GM13976 (cell line): Measurements from ENCODE around the gene ACER2.

Source experiments
- DNase-seq: peaks from one replicate; pipeline ENCODE4 v3.0.0; 2012; ENCODE audit warnings: low spot score
- in situ Hi-C: fragments of 300-500 bp; cut with MboI; formaldehyde crosslinking; loops from one replicate; pipeline ENCODE4 v1.12.0; 2022; ENCODE audit warnings: low sequenced_read_pairs, mixed read lengths, inconsistent platforms; ENCODE audit not compliant: unreplicated experiment
- TF ChIP-seq, protein P1 (sequence below): IDR thresholded peaks from 2 replicates; pipeline ENCODE4 v1.5.1; 2012; ENCODE audit warnings: borderline replicate concordance, mild to moderate bottlenecking; ENCODE audit not compliant: insufficient read depth; ENCODE audit errors: extremely low read depth, missing control alignments, control extremely low read depth

Gene ACER2

DNA sequence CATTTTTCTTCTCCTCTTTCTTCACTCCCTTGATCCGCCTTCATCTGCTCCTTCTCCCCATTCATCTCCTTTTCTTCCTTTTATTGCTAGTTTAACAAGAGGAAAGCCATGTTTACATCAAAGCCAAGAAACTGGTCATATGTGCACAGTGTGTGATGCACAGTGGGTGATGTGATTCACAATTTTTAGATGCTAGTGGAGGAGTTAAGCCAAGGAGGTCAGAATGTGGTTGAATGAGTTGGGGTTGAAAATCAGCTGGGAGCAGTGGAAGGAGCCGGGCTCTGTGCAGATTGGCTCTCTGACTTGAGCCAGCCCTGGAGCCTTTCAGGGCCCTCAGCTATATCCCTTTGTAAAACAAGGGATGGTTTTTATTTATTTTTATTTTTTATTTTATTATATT, 7.3 kb downstream of the ACER2 start:
- TF ChIP-seq, protein P1, sequence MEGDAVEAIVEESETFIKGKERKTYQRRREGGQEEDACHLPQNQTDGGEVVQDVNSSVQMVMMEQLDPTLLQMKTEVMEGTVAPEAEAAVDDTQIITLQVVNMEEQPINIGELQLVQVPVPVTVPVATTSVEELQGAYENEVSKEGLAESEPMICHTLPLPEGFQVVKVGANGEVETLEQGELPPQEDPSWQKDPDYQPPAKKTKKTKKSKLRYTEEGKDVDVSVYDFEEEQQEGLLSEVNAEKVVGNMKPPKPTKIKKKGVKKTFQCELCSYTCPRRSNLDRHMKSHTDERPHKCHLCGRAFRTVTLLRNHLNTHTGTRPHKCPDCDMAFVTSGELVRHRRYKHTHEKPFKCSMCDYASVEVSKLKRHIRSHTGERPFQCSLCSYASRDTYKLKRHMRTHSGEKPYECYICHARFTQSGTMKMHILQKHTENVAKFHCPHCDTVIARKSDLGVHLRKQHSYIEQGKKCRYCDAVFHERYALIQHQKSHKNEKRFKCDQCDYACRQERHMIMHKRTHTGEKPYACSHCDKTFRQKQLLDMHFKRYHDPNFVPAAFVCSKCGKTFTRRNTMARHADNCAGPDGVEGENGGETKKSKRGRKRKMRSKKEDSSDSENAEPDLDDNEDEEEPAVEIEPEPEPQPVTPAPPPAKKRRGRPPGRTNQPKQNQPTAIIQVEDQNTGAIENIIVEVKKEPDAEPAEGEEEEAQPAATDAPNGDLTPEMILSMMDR: no peak
- in situ Hi-C loops: no loop called here
- DNase-seq: no peak

DNA sequence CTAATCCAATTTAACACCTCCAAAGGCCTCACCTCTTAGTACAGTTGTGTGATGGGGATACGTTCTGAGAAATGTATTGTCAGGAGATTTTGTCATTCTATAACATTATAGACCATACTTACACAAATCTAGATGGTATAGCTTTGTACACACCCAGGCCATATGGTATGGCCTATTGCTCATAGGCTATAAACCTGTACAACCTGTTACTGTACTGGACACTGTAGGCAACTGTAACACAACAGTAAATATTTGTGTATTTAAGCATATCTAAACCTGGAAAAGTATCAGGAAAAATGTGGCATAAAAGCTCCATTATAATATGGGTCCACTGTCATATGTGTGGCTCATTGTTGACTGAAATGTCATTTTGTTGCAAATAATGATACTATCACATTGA, 12.1 kb downstream of the ACER2 start:
- in situ Hi-C loops: no loop called here
- DNase-seq: no peak
- TF ChIP-seq, protein P1: no peak

DNA sequence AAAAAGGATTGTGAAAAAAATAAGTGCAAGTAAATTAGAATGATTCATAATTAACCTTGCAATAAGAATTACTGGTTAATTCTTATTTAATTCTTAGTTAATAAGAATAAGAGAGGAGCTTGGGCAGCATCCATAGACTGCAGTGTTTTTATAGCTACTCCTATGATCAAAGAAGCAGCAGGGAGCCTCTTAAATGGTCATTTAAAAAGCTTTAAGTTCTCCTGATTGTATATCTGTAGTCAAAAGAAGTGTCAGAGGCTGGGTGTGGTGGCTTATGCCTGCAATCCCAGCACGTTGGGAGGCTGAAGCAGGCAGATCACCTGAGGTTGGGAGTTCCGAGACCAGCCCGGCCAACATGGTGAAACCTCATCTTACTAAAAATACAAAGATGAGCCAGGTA, 14.4 kb downstream of the ACER2 start:
- no peak for DNase-seq
- in situ Hi-C loops: no loop called here
- TF ChIP-seq, protein P1: no peak

DNA sequence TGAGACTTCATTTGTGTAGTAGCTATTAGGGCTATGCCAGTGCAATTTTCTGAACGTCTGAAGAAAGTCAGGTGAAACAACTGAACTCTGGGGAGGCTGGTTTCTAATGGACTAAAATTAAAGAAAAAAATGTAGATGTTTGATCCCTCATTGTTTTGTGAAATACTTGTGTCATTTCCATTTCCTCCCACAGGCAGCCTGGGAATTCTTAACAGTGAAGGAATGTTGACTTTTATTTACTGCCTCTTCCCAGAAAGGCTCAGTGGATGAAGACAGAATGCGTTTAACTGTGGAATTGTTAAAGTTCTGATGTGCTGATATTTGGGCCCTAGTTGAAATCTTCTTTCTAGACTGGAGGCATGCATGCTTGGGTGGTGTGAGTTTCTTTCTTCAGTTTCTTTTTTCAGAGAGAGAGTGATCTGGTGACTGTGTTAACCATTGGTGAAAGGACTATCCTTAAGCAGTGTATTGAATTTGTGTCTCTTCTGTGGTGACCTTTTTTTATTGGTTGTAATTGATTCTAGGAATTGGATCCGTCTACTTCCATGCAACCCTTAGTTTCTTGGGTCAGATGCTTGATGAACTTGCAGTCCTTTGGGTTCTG, 15.5 kb downstream of the ACER2 start:
- TF ChIP-seq, protein P1: no peak
- in situ Hi-C loops: no loop called here
- DNase-seq: no peak

DNA sequence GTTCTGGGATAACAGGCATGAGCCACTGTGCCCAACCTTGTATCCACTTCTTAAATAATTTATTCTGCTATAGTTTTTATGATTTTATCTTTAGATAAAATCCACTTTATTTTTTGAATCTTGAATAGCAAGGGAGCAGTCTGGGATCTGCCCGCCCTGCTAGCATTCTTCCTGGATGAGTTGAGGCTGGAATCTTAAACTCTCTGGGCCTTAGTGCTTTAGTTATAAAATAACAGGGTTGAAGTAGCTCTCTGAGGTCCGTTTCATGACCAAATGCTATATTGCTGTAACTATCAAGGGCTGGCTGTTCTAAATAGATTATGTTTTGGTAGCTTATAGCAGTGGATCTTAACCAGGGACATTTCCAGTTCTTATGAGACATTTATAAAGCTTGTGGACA, 20.8 kb downstream of the ACER2 start:
- DNase-seq: no peak
- in situ Hi-C loops: no loop called here

DNA sequence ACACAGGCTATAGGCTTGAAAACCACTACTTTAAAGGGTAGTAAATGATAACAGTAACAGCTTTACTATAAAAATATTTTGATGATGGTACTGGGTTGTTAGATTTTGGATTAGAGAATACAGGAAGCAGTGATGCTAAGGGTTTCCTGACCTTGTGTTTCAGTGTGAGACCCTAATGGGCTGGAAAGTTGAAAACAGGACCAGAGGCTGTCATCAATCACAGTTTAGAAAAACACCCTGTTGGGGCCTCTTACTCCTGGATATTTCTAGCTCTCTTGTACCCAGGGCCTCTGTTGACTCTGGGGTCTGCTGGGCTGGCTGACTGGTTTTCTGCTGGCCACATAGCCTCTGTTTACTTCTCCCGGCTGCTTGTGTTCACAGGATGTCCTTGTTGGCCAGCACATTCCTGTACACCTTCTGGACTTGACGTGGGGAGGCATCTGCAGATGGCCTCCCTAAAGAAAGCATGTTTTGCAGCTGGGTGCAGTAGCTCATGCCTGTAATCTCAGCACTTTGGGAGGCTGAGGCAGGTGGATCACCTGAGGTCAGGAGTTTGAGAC, 21.5 kb downstream of the ACER2 start:
- in situ Hi-C loops: no loop called here
- TF ChIP-seq, protein P1: no peak

More for the DNA sequence above, 20.8 kb downstream of the ACER2 start:
- TF ChIP-seq, protein P1: no peak

More for the DNA sequence above, 21.5 kb downstream of the ACER2 start:
- DNase-seq: no peak
